ENCODE results near the gene PNO1.
"Not testable (repeated sequence)": the region's sequence is repeated elsewhere in the genome, so short reads cannot be mapped to it uniquely, and the experiment has no call there.

Gene PNO1

GRCh38 chr2:68157002-68157401 is 686 bp upstream of the PNO1 start:
- DNase-seq (ENCODE audit: low spot score): no peak

GRCh38 chr2:68158134-68158447 is 403 bp downstream of the PNO1 start:
- no peak for DNase-seq (ENCODE audit: low spot score)

GRCh38 chr2:68163641-68164040 is 6.0 kb downstream of the PNO1 start:
- no peak for DNase-seq (ENCODE audit: low spot score)

- DNase-seq (ENCODE audit: low spot score): no peak
These were observed 9.5 kb downstream of the PNO1 start for GRCh38 chr2:68167186-68167585.

GRCh38 chr2:68169308-68169707 is 11.6 kb downstream of the PNO1 start:
- no peak for DNase-seq (ENCODE audit: low spot score)

- no peak for DNase-seq (ENCODE audit: low spot score)
These were observed 13.5 kb downstream of the PNO1 start for GRCh38 chr2:68171146-68171545.

- no peak for DNase-seq (ENCODE audit: low spot score)
These were observed 14.0 kb downstream of the PNO1 start for GRCh38 chr2:68171684-68172083.

- DNase-seq (ENCODE audit: low spot score): no peak
These were observed 14.8 kb downstream of the PNO1 start for GRCh38 chr2:68172521-68172920.

- DNase-seq (ENCODE audit: low spot score): no peak
These were observed 15.5 kb downstream of the PNO1 start for GRCh38 chr2:68172990-68173700.

- DNase-seq (ENCODE audit: low spot score): not testable (repeated sequence)
These were observed 17.5 kb downstream of the PNO1 start for GRCh38 chr2:68175210-68175609.

- no peak for DNase-seq (ENCODE audit: low spot score)
These were observed 19.0 kb downstream of the PNO1 start for GRCh38 chr2:68176657-68177056.

GRCh38 chr2:68177541-68177940 is 19.9 kb downstream of the PNO1 start:
- DNase-seq (ENCODE audit: low spot score): no peak

- no peak for DNase-seq (ENCODE audit: low spot score)
These were observed 20.7 kb downstream of the PNO1 start for GRCh38 chr2:68178432-68178831.

GRCh38 chr2:68178954-68179627 is 21.4 kb downstream of the PNO1 start:
- DNase-seq (ENCODE audit: low spot score): no peak

- DNase-seq (ENCODE audit: low spot score): no peak
These were observed 25.2 kb downstream of the PNO1 start for GRCh38 chr2:68182902-68183301.

- peak; percentile 51 for DNase-seq (ENCODE audit: low spot score)
These were observed 28.0 kb downstream of the PNO1 start for GRCh38 chr2:68185541-68186164.

GRCh38 chr2:68187329-68187728 is 29.6 kb downstream of the PNO1 start:
- no peak for DNase-seq (ENCODE audit: low spot score)

- no peak for DNase-seq (ENCODE audit: low spot score)
These were observed 31.1 kb downstream of the PNO1 start for GRCh38 chr2:68188831-68189230.

- no peak for DNase-seq (ENCODE audit: low spot score)
These were observed 32.5 kb downstream of the PNO1 start for GRCh38 chr2:68189991-68190784.

- DNase-seq (ENCODE audit: low spot score): peak; percentile 12
These were observed 33.5 kb downstream of the PNO1 start for GRCh38 chr2:68190991-68191731.

- no peak for DNase-seq (ENCODE audit: low spot score)
These were observed 35.5 kb downstream of the PNO1 start for GRCh38 chr2:68193144-68193543.

- DNase-seq (ENCODE audit: low spot score): no peak
These were observed 36.2 kb downstream of the PNO1 start for GRCh38 chr2:68193787-68194372.

Data from CD4-positive, alpha-beta T cell treated with Interleukin-15 for 4 hours (primary cell).